Keratinocyte (primary cell): Measurements from ENCODE around the gene PSD2. TPM values are rescaled to one million over a fixed set of nuclear protein-coding genes. Genes with fewer than 3 reads are reported as not detected.

Experiments used
- DNase-seq: peaks from one replicate; pipeline ENCODE4 v3.0.0-alpha.2; 2011; ENCODE audit warnings: low read depth, missing footprints, low spot score
- FAIRE-seq: peaks from 2 replicates; lab custom pipeline; 2011; peaks lifted over from hg19 to GRCh38; lab: Jason Lieb, UNC
- H2AFZ ChIP-seq: 2 replicates; pipeline ENCODE4 v1.6.0; 2012; ENCODE audit warnings: low read length, control low read depth, inconsistent platforms; ENCODE audit not compliant: control insufficient read depth
- H3K27ac ChIP-seq: 2 replicates; pipeline ENCODE4 v1.5.1; 2011; ENCODE audit warnings: low read length; ENCODE audit not compliant: control insufficient read depth, insufficient read depth
- H3K27me3 ChIP-seq: 3 replicates; pipeline ENCODE4 v1.6.0; 2011; ENCODE audit warnings: low read length; ENCODE audit not compliant: control insufficient read depth, insufficient read depth; ENCODE audit errors: extremely low read depth
- H3K36me3 ChIP-seq, 2 experiments: 2 replicates in 1 of 2; 3 replicates in 1 of 2; pipeline ENCODE4 v1.5.1; 2011; ENCODE audit warnings: low read length in 2 of 2, mild to moderate bottlenecking in 1 of 2; ENCODE audit not compliant: control insufficient read depth in 2 of 2, insufficient read depth in 2 of 2; ENCODE audit errors: extremely low read depth in 1 of 2
- H3K4me1 ChIP-seq: 3 replicates; pipeline ENCODE4 v1.5.1; 2011; ENCODE audit warnings: low read length; ENCODE audit not compliant: control insufficient read depth, insufficient read depth; ENCODE audit errors: extremely low read depth
- H3K4me2 ChIP-seq: 3 replicates; pipeline ENCODE4 v1.6.0; 2011; ENCODE audit warnings: low read depth, low read length; ENCODE audit not compliant: control insufficient read depth, insufficient read depth; ENCODE audit errors: extremely low read depth
- H3K4me3 ChIP-seq, 3 experiments: fragments of 200-600 bp in 1 of 3; sonication (generic) in 1 of 3; 2 replicates in 2 of 3; 3 replicates in 1 of 3; pipeline ENCODE4 v1.5.1; 2011 to 2016; ENCODE audit warnings: low read length in 3 of 3, mild to moderate bottlenecking in 3 of 3, control low read depth in 2 of 3, inconsistent platforms in 1 of 3, low read depth in 1 of 3, mixed read lengths in 1 of 3, mixed run types in 1 of 3, moderate library complexity in 1 of 3; ENCODE audit not compliant: control insufficient read depth in 2 of 3, insufficient read depth in 2 of 3; ENCODE audit errors: extremely low read depth in 1 of 3
- H3K79me2 ChIP-seq: 2 replicates; pipeline ENCODE4 v1.6.0; 2012; ENCODE audit warnings: low read length; ENCODE audit not compliant: control insufficient read depth, insufficient read depth
- H3K9ac ChIP-seq: 3 replicates; pipeline ENCODE4 v1.6.0; 2011; ENCODE audit warnings: low read length; ENCODE audit not compliant: control insufficient read depth, insufficient read depth; ENCODE audit errors: extremely low read depth
- H3K9me1 ChIP-seq: 3 replicates; pipeline ENCODE4 v1.6.0; 2011; ENCODE audit warnings: low read length; ENCODE audit not compliant: control insufficient read depth, insufficient read depth; ENCODE audit errors: extremely low read depth
- H3K9me3 ChIP-seq: 2 replicates; pipeline ENCODE4 v1.5.1; 2012; ENCODE audit warnings: low read depth, low read length; ENCODE audit not compliant: control insufficient read depth
- H4K20me1 ChIP-seq: 3 replicates; pipeline ENCODE4 v1.6.0; 2011; ENCODE audit warnings: low read length; ENCODE audit not compliant: control insufficient read depth, insufficient read depth; ENCODE audit errors: extremely low read depth
- CTCF ChIP-seq, 3 experiments: IDR thresholded peaks in 1 of 3; conservative IDR thresholded peaks in 1 of 3; optimal IDR thresholded peaks in 1 of 3; 2 replicates in 2 of 3; 3 replicates in 1 of 3; pipeline versions ENCODE3 to v1.5.1; 2011; ENCODE audit warnings: low read length in 3 of 3, mild to moderate bottlenecking in 3 of 3, moderate library complexity in 2 of 3, control low read depth in 1 of 3, inconsistent platforms in 1 of 3; ENCODE audit not compliant: insufficient read depth in 2 of 3; ENCODE audit errors: extremely low read depth in 1 of 3
- EZH2 ChIP-seq: IDR thresholded peaks from one replicate; pipeline ENCODE4 v1.6.1; 2012; ENCODE audit warnings: inconsistent platforms, mild to moderate bottlenecking, low read length, moderate library complexity
- dilution Hi-C: fragments of 300-500 bp; cut with MboI; formaldehyde crosslinking; loops from one replicate; pipeline ENCODE4 v1.7.0; 2020; ENCODE audit warnings: low sequenced_read_pairs; ENCODE audit not compliant: extremely low pct_ligation_motif_present
- polyA plus RNA-seq, 5 experiments: library from polyadenylated mRNA; depleted of rRNA in 3 of 5; stranded (reverse) in 3 of 5; stranded (forward) in 1 of 5; unstranded in 1 of 5; fragments of >200 nt; gene quantifications; 1 replicate in 1 of 5; 2 replicates in 3 of 5; 3 replicates in 1 of 5; pipeline versions ENCODE4 v1.2.1 to v1.2.3, GENCODE V29; 2011 to 2012; ENCODE audit warnings: missing spikeins in 2 of 5, low read depth in 1 of 5, low replicate concordance in 1 of 5

The PSD2 gene
- polyA plus RNA-seq, 1 donor (not counting 4 experiments of a cell fraction or from before 2014, with no cell fraction given): not detected

- H3K27me3 ChIP-seq: peaks cover 5% of the 10 kb centered on the region
- dilution Hi-C loops: no loop called here
- TF ChIP-seq CTCF (optimal IDR thresholded peaks at IDR 0.05 in 1 of 3, IDR thresholded peaks at IDR 0.05 in 1 of 3, conservative IDR thresholded peaks at IDR 0.05 in 1 of 3; ENCODE audit: extremely low read depth in 1 of 3, insufficient read depth in 2 of 3, low read length in 3 of 3) (no peak), EZH2 (no peak)
- H3K4me1 ChIP-seq: peaks cover 6% of the 10 kb centered on the region
- H3K9me1 ChIP-seq: no peaks in the 10 kb centered on the region
- H3K27ac ChIP-seq: no peak overlapping the region
- no peaks in the 10 kb centered on the region for H3K36me3 ChIP-seq
- H3K79me2 ChIP-seq: no peaks in the 10 kb centered on the region
- peaks cover 3% of the 10 kb centered on the region for H4K20me1 ChIP-seq
- H2AFZ ChIP-seq: no peak overlapping the region
- H3K4me2 ChIP-seq: no peak overlapping the region
- no peak for DNase-seq
- no peak overlapping the region for H3K4me3 ChIP-seq
- FAIRE-seq: no peak
- no peak overlapping the region for H3K9ac ChIP-seq
- H3K9me3 ChIP-seq: no peaks in the 10 kb centered on the region
Observed at GRCh38 chr5:139888370-139888769, 92.8 kb downstream of the PSD2 start.

- Histone ChIP-seq H3K79me2 (no peaks in the 10 kb centered on the region), H3K9ac (no peak overlapping the region), H3K4me3 (no peak overlapping the region), H3K9me3 (no peaks in the 10 kb centered on the region), H3K36me3 (no peaks in the 10 kb centered on the region), H3K27me3 (peaks cover 5% of the 10 kb centered on the region), H4K20me1 (peaks cover 3% of the 10 kb centered on the region), H3K4me2 (no peak overlapping the region), H3K27ac (no peak overlapping the region), H3K4me1 (no peaks in the 10 kb centered on the region), H2AFZ (no peak overlapping the region), H3K9me1 (no peaks in the 10 kb centered on the region)
- TF ChIP-seq CTCF (optimal IDR thresholded peaks at IDR 0.05 in 1 of 3, IDR thresholded peaks at IDR 0.05 in 1 of 3, conservative IDR thresholded peaks at IDR 0.05 in 1 of 3; ENCODE audit: extremely low read depth in 1 of 3, insufficient read depth in 2 of 3, low read length in 3 of 3) (no peak), EZH2 (no peak)
- FAIRE-seq (no peak), DNase-seq (no peak)
- dilution Hi-C loops: no loop called here
Observed at GRCh38 chr5:139889410-139889809, 93.8 kb downstream of the PSD2 start.
